Activated T-cell treated with anti-CD3 and anti-CD28 coated beads, Interleukin-2, amount 50 U/mL, for 4 hours (primary cell): Measurements from ENCODE around the gene LHFPL3. TPM values are rescaled to one million over a fixed set of nuclear protein-coding genes. Genes with fewer than 3 reads are reported as not detected.

Experiments
- ATAC-seq, 2 donors: fragments of 200-7000 bp; cut with Tn5 transposase; one replicate each; pipeline ENCODE4 v1.10.0; 2021
- DNase-seq: peaks from one replicate; pipeline ENCODE4 v3.0.0-alpha.2; 2020
- H3K27me3 Mint-ChIP-seq: one replicate; pipeline ENCODE4 v1.8.0; 2021; ENCODE audit warnings: low read depth, mixed read lengths
- H3K36me3 Mint-ChIP-seq: one replicate; pipeline ENCODE4 v1.8.0; 2022; ENCODE audit warnings: mixed read lengths; ENCODE audit not compliant: insufficient read depth
- H3K4me1 Mint-ChIP-seq: one replicate; pipeline ENCODE4 v1.8.0; 2021; ENCODE audit warnings: low read depth, mixed read lengths
- H3K4me3 Mint-ChIP-seq: one replicate; pipeline ENCODE4 v1.8.0; 2021; ENCODE audit warnings: mild to moderate bottlenecking, moderate library complexity, mixed read lengths
- H3K9me3 Mint-ChIP-seq: one replicate; pipeline ENCODE4 v1.8.0; 2021; ENCODE audit warnings: mixed read lengths
- total RNA-seq, 3 donors: library from RNA; stranded (reverse); gene quantifications; one replicate each; pipeline ENCODE4 v1.2.1, GENCODE V29; 2021

LHFPL3 gene
- total RNA-seq, 3 donors from 2014 or later: not detected

- Mint-ChIP-seq H3K4me1 (no peaks in the 10 kb centered on the region), H3K36me3 (no peaks in the 10 kb centered on the region), H3K27me3 (no peaks in the 10 kb centered on the region), H3K9me3 (no peaks in the 10 kb centered on the region), H3K4me3 (no peak overlapping the region)
- DNase-seq: no peak
- ATAC-seq: no peak
These were observed 451.5 kb downstream of the LHFPL3 start for GRCh38 chr7:104779888-104780287.

- DNase-seq (no peak), ATAC-seq (no peak)
- Mint-ChIP-seq H3K36me3 (no peaks in the 10 kb centered on the region), H3K27me3 (peaks cover 9% of the 10 kb centered on the region), H3K4me1 (no peaks in the 10 kb centered on the region), H3K9me3 (no peaks in the 10 kb centered on the region), H3K4me3 (no peak overlapping the region)
These were observed 456.3 kb downstream of the LHFPL3 start for GRCh38 chr7:104784686-104785085.

- Mint-ChIP-seq H3K36me3 (no peaks in the 10 kb centered on the region), H3K9me3 (no peaks in the 10 kb centered on the region), H3K27me3 (peaks cover 20% of the 10 kb centered on the region), H3K4me3 (no peak overlapping the region), H3K4me1 (no peaks in the 10 kb centered on the region)
- no peak for ATAC-seq
- no peak for DNase-seq
These were observed 461.4 kb downstream of the LHFPL3 start for GRCh38 chr7:104789780-104790179.

- Mint-ChIP-seq H3K27me3 (peaks cover 21% of the 10 kb centered on the region), H3K36me3 (no peaks in the 10 kb centered on the region), H3K4me1 (no peaks in the 10 kb centered on the region), H3K9me3 (no peaks in the 10 kb centered on the region), H3K4me3 (no peak overlapping the region)
- DNase-seq (no peak), ATAC-seq (no peak)
These were observed 462.0 kb downstream of the LHFPL3 start for GRCh38 chr7:104790440-104790839.

- peaks cover 16% of the 10 kb centered on the region for H3K27me3 Mint-ChIP-seq
- ATAC-seq (no peak), DNase-seq (no peak)
- H3K36me3 Mint-ChIP-seq: no peaks in the 10 kb centered on the region
- H3K4me1 Mint-ChIP-seq: no peaks in the 10 kb centered on the region
- no peaks in the 10 kb centered on the region for H3K9me3 Mint-ChIP-seq
- no peak overlapping the region for H3K4me3 Mint-ChIP-seq
These were observed 462.7 kb downstream of the LHFPL3 start for GRCh38 chr7:104791080-104791479.

GRCh38 chr7:104793066-104793465, 464.7 kb downstream of the LHFPL3 start:
- H3K4me1 Mint-ChIP-seq: no peaks in the 10 kb centered on the region
- peaks cover 16% of the 10 kb centered on the region for H3K27me3 Mint-ChIP-seq
- DNase-seq: no peak
- H3K4me3 Mint-ChIP-seq: no peak overlapping the region
- H3K36me3 Mint-ChIP-seq: no peaks in the 10 kb centered on the region
- no peaks in the 10 kb centered on the region for H3K9me3 Mint-ChIP-seq
- no peak for ATAC-seq

GRCh38 chr7:104794154-104794553, 465.8 kb downstream of the LHFPL3 start:
- no peaks in the 10 kb centered on the region for H3K36me3 Mint-ChIP-seq
- no peak overlapping the region for H3K4me3 Mint-ChIP-seq
- no peaks in the 10 kb centered on the region for H3K4me1 Mint-ChIP-seq
- ATAC-seq (no peak), DNase-seq (no peak)
- H3K27me3 Mint-ChIP-seq: peaks cover 16% of the 10 kb centered on the region
- no peaks in the 10 kb centered on the region for H3K9me3 Mint-ChIP-seq

- Mint-ChIP-seq H3K4me1 (no peaks in the 10 kb centered on the region), H3K27me3 (peaks cover 18% of the 10 kb centered on the region), H3K9me3 (no peaks in the 10 kb centered on the region), H3K36me3 (no peaks in the 10 kb centered on the region), H3K4me3 (no peak overlapping the region)
- DNase-seq (no peak), ATAC-seq (no peak)
These were observed 466.2 kb downstream of the LHFPL3 start for GRCh38 chr7:104794589-104794988.

GRCh38 chr7:104795086-104795485, 466.7 kb downstream of the LHFPL3 start:
- Mint-ChIP-seq H3K4me1 (no peaks in the 10 kb centered on the region), H3K9me3 (no peaks in the 10 kb centered on the region), H3K27me3 (peaks cover 19% of the 10 kb centered on the region), H3K4me3 (no peak overlapping the region), H3K36me3 (no peaks in the 10 kb centered on the region)
- DNase-seq: no peak
- no peak for ATAC-seq

- Mint-ChIP-seq H3K36me3 (no peaks in the 10 kb centered on the region), H3K4me3 (no peak overlapping the region), H3K27me3 (peaks cover 24% of the 10 kb centered on the region), H3K9me3 (no peaks in the 10 kb centered on the region), H3K4me1 (no peaks in the 10 kb centered on the region)
- ATAC-seq (no peak), DNase-seq (no peak)
These were observed 467.4 kb downstream of the LHFPL3 start for GRCh38 chr7:104795616-104796398.

GRCh38 chr7:104800307-104800706, 471.9 kb downstream of the LHFPL3 start:
- H3K4me1 Mint-ChIP-seq: no peaks in the 10 kb centered on the region

GRCh38 chr7:104801022-104801421, 472.6 kb downstream of the LHFPL3 start:
- H3K27me3 Mint-ChIP-seq: peaks cover 16% of the 10 kb centered on the region
- no peaks in the 10 kb centered on the region for H3K4me1 Mint-ChIP-seq
- DNase-seq: no peak

More at GRCh38 chr7:104800307-104800706, 471.9 kb downstream of the LHFPL3 start:
- no peak overlapping the region for H3K4me3 Mint-ChIP-seq
- no peaks in the 10 kb centered on the region for H3K36me3 Mint-ChIP-seq
- ATAC-seq (no peak), DNase-seq (no peak)
- no peaks in the 10 kb centered on the region for H3K9me3 Mint-ChIP-seq
- H3K27me3 Mint-ChIP-seq: peaks cover 17% of the 10 kb centered on the region

GRCh38 chr7:104803931-104804330, 475.5 kb downstream of the LHFPL3 start:
- ATAC-seq (no peak), DNase-seq (no peak)
- Mint-ChIP-seq H3K4me3 (no peak overlapping the region), H3K36me3 (no peaks in the 10 kb centered on the region), H3K27me3 (peaks cover 23% of the 10 kb centered on the region), H3K4me1 (no peaks in the 10 kb centered on the region), H3K9me3 (no peaks in the 10 kb centered on the region)

More at GRCh38 chr7:104801022-104801421, 472.6 kb downstream of the LHFPL3 start:
- no peaks in the 10 kb centered on the region for H3K36me3 Mint-ChIP-seq
- H3K9me3 Mint-ChIP-seq: no peaks in the 10 kb centered on the region
- ATAC-seq: no peak
- no peak overlapping the region for H3K4me3 Mint-ChIP-seq

GRCh38 chr7:104804696-104805095, 476.3 kb downstream of the LHFPL3 start:
- H3K27me3 Mint-ChIP-seq: peaks cover 20% of the 10 kb centered on the region
- no peaks in the 10 kb centered on the region for H3K9me3 Mint-ChIP-seq
- no peak for DNase-seq
- no peak for ATAC-seq
- H3K36me3 Mint-ChIP-seq: no peaks in the 10 kb centered on the region
- H3K4me3 Mint-ChIP-seq: no peak overlapping the region
- no peaks in the 10 kb centered on the region for H3K4me1 Mint-ChIP-seq

GRCh38 chr7:104805449-104806317, 477.3 kb downstream of the LHFPL3 start:
- H3K36me3 Mint-ChIP-seq: no peaks in the 10 kb centered on the region

More at GRCh38 chr7:104805449-104806317, 477.3 kb downstream of the LHFPL3 start:
- H3K4me1 Mint-ChIP-seq: no peaks in the 10 kb centered on the region
- ATAC-seq (no peak), DNase-seq (no peak)
- H3K27me3 Mint-ChIP-seq: peaks cover 23% of the 10 kb centered on the region
- no peaks in the 10 kb centered on the region for H3K9me3 Mint-ChIP-seq
- no peak overlapping the region for H3K4me3 Mint-ChIP-seq
